Vagina (tissue), 2 donors: Measurements from ENCODE around the gene SCNN1B.

Source experiments
- CTCF ChIP-seq, 3 experiments: fragments of 450-650 bp in 2 of 3; fragments of 200-600 bp in 1 of 3; sonication (generic) in 1 of 3; IDR thresholded peaks; one replicate each; pipeline ENCODE4 v1.5.1; 2017 to 2019; ENCODE audit warnings: antibody characterized with exemption in 3 of 3, mild to moderate bottlenecking in 2 of 3, moderate library complexity in 2 of 3
- POLR2A ChIP-seq, 2 donors: fragments of 450-650 bp; IDR thresholded peaks; one replicate each; pipeline ENCODE4 v1.6.1; 2017; ENCODE audit warnings: antibody characterized with exemption in 2 of 2, mild to moderate bottlenecking in 2 of 2, moderate library complexity in 2 of 2
- POLR2AphosphoS5 ChIP-seq, 2 donors: sonication (generic); formaldehyde crosslinking; IDR thresholded peaks; one replicate each; pipeline ENCODE4 v1.9.0; 2017; ENCODE audit warnings: antibody characterized with exemption in 2 of 2, mild to moderate bottlenecking in 2 of 2, low read depth in 1 of 2; ENCODE audit not compliant: insufficient read depth in 1 of 2

GRCh38 chr16:23330583-23331249 is 28.6 kb downstream of the SCNN1B start:
- no peak for TF ChIP-seq CTCF (IDR thresholded peaks at IDR 0.05)
- no peak for TF ChIP-seq POLR2A (IDR thresholded peaks at IDR 0.05)
- no peak for TF ChIP-seq POLR2AphosphoS5 (IDR thresholded peaks at IDR 0.05; ENCODE audit: insufficient read depth in 1 of 2, low read depth in 1 of 2)
